ENCODE data around the gene FGF19.

The FGF19 gene

GRCh38 chr11:69716891-69717747 lies 13.3 kb upstream of the FGF19 start:
- DNase-seq (ENCODE audit: low read depth in 2 of 2), result no peak

GRCh38 chr11:69716099-69716498 lies 12.3 kb upstream of the FGF19 start:
- no peak for DNase-seq (ENCODE audit: low read depth in 2 of 2)

GRCh38 chr11:69715446-69715845 lies 11.6 kb upstream of the FGF19 start:
- no peak for DNase-seq (ENCODE audit: low read depth in 2 of 2)

- no peak for DNase-seq (ENCODE audit: low read depth in 2 of 2)
These were observed 8.3 kb upstream of the FGF19 start for GRCh38 chr11:69711822-69712801.

- no peak for DNase-seq (ENCODE audit: low read depth in 2 of 2)
These were observed 5.0 kb upstream of the FGF19 start for GRCh38 chr11:69708736-69709401.

- DNase-seq (ENCODE audit: low read depth in 2 of 2), result no peak
These were observed 3.4 kb upstream of the FGF19 start for GRCh38 chr11:69707176-69707575.

- no peak for DNase-seq (ENCODE audit: low read depth in 2 of 2)
These were observed 2.3 kb upstream of the FGF19 start for GRCh38 chr11:69705901-69706787.

- DNase-seq (ENCODE audit: low read depth in 2 of 2), result no peak
These were observed 1.6 kb upstream of the FGF19 start for GRCh38 chr11:69705351-69705811.

GRCh38 chr11:69704508-69705253 lies 859 bp upstream of the FGF19 start:
- DNase-seq (ENCODE audit: low read depth in 2 of 2), result no peak

GRCh38 chr11:69703453-69703767 lies 412 bp downstream of the FGF19 start:
- no peak for DNase-seq (ENCODE audit: low read depth in 2 of 2)

GRCh38 chr11:69702769-69703452 lies 911 bp downstream of the FGF19 start:
- no peak for DNase-seq (ENCODE audit: low read depth in 2 of 2)

GRCh38 chr11:69702239-69702691 lies 1.6 kb downstream of the FGF19 start:
- no peak for DNase-seq (ENCODE audit: low read depth in 2 of 2)

- no peak for DNase-seq (ENCODE audit: low read depth in 2 of 2)
These were observed 3.3 kb downstream of the FGF19 start for GRCh38 chr11:69700278-69701140.

- DNase-seq (ENCODE audit: low read depth in 2 of 2), result no peak
These were observed 4.6 kb downstream of the FGF19 start for GRCh38 chr11:69699213-69699612.

GRCh38 chr11:69698362-69698761 lies 5.5 kb downstream of the FGF19 start:
- DNase-seq (ENCODE audit: low read depth in 2 of 2), result no peak

GRCh38 chr11:69697861-69698260 lies 6.0 kb downstream of the FGF19 start:
- DNase-seq (ENCODE audit: low read depth in 2 of 2), result no peak

GRCh38 chr11:69697469-69697843 lies 6.4 kb downstream of the FGF19 start:
- DNase-seq (ENCODE audit: low read depth in 2 of 2), result no peak

GRCh38 chr11:69696749-69697468 lies 6.9 kb downstream of the FGF19 start:
- DNase-seq (ENCODE audit: low read depth in 2 of 2), result no peak
